22Rv1 (cell line): Measurements from ENCODE around the gene TMEM59L.

ENCODE experiments used
- ZFX ChIP-seq: fragments of 450-650 bp; IDR thresholded peaks from 2 replicates; pipeline ENCODE4 v1.6.1; 2017; ENCODE audit warnings: antibody characterized with exemption, borderline replicate concordance
- TF ChIP-seq, protein P1 (sequence below): fragments of 450-650 bp; IDR thresholded peaks from 2 replicates; pipeline ENCODE4 v1.5.1; 2017; ENCODE audit warnings: mild to moderate bottlenecking

DNA sequence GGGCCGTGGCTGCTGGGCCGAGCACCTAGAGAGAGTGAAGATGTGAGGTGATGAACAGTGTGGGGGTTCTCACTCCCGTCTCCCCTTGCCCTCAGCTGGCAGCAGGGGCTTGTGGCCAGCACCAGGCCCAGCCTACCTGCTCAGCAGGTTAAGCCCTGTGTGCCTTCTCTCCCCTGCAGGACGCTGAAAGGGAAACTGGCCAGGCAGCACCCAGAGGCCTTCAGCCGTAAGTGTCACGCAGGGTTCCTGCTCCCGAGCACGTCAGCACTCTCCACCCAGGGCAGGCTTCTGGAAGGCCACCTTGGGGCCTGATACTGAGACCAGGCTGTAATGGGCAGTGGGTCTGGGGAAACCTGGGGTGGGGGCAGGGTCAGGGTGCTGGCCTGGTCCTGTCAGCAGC, 45.7 kb upstream of the TMEM59L start:
- TF ChIP-seq, protein P1, sequence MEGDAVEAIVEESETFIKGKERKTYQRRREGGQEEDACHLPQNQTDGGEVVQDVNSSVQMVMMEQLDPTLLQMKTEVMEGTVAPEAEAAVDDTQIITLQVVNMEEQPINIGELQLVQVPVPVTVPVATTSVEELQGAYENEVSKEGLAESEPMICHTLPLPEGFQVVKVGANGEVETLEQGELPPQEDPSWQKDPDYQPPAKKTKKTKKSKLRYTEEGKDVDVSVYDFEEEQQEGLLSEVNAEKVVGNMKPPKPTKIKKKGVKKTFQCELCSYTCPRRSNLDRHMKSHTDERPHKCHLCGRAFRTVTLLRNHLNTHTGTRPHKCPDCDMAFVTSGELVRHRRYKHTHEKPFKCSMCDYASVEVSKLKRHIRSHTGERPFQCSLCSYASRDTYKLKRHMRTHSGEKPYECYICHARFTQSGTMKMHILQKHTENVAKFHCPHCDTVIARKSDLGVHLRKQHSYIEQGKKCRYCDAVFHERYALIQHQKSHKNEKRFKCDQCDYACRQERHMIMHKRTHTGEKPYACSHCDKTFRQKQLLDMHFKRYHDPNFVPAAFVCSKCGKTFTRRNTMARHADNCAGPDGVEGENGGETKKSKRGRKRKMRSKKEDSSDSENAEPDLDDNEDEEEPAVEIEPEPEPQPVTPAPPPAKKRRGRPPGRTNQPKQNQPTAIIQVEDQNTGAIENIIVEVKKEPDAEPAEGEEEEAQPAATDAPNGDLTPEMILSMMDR: no peak
- TF ChIP-seq ZFX: no peak
